Trophoblast cell (in vitro differentiated cells and primary cell): Measurements from ENCODE around the gene AMOTL2.
A peak's percentile ranks its signal among the peaks of the same experiment; 100 is the strongest.

ENCODE experiments used
- DNase-seq, 2 donors: peaks; one replicate each; pipeline ENCODE4 v3.0.0-alpha.2; 2016
- H2AFZ ChIP-seq: 2 replicates; pipeline ENCODE4 v1.6.1; 2013; ENCODE audit warnings: low read length, moderate library complexity, mild to moderate bottlenecking; ENCODE audit not compliant: insufficient read depth, poor library complexity
- H2AK5ac ChIP-seq: 2 replicates; pipeline ENCODE4 v1.6.1; 2013; ENCODE audit warnings: mild to moderate bottlenecking, low read length
- H2BK120ac ChIP-seq: 2 replicates; pipeline ENCODE4 v1.6.1; 2013; ENCODE audit warnings: low read length, mild to moderate bottlenecking, moderate library complexity; ENCODE audit not compliant: insufficient read depth, poor library complexity
- H2BK12ac ChIP-seq: 2 replicates; pipeline ENCODE4 v1.6.1; 2013; ENCODE audit warnings: mild to moderate bottlenecking, low read length, moderate library complexity
- H2BK5ac ChIP-seq: 2 replicates; pipeline ENCODE4 v1.6.1; 2013; ENCODE audit warnings: low read length, low read depth, moderate library complexity, mild to moderate bottlenecking; ENCODE audit not compliant: poor library complexity
- H3K14ac ChIP-seq: 2 replicates; pipeline ENCODE4 v1.6.1; 2013; ENCODE audit warnings: mild to moderate bottlenecking, low read length
- H3K18ac ChIP-seq: 2 replicates; pipeline ENCODE4 v1.6.1; 2013; ENCODE audit warnings: mild to moderate bottlenecking, low read length
- H3K23ac ChIP-seq: 2 replicates; pipeline ENCODE4 v1.6.1; 2013; ENCODE audit warnings: low read length
- H3K27ac ChIP-seq: 2 replicates; pipeline ENCODE4 v1.5.1; 2013; ENCODE audit warnings: low read depth, mild to moderate bottlenecking, inconsistent platforms, low read length, moderate library complexity
- H3K27me3 ChIP-seq: 2 replicates; pipeline ENCODE4 v1.6.1; 2013; ENCODE audit warnings: inconsistent platforms, mild to moderate bottlenecking, low read length, moderate library complexity; ENCODE audit not compliant: insufficient read depth
- H3K36me3 ChIP-seq, 2 experiments: 1 replicate in 1 of 2; 2 replicates in 1 of 2; pipeline ENCODE4 v1.6.1; 2013; ENCODE audit warnings: low read length in 2 of 2, mild to moderate bottlenecking in 2 of 2, moderate library complexity in 1 of 2; ENCODE audit not compliant: insufficient read depth in 2 of 2, control insufficient read depth in 1 of 2
- H3K4ac ChIP-seq: 2 replicates; pipeline ENCODE4 v1.6.1; 2013; ENCODE audit warnings: low read depth, mild to moderate bottlenecking, low read length, moderate library complexity
- H3K4me1 ChIP-seq, 2 experiments: 1 replicate in 1 of 2; 2 replicates in 1 of 2; pipeline ENCODE4 v1.6.1; 2013; ENCODE audit warnings: low read length in 2 of 2, mild to moderate bottlenecking in 2 of 2, moderate library complexity in 1 of 2; ENCODE audit not compliant: insufficient read depth in 2 of 2, control insufficient read depth in 1 of 2
- H3K4me2 ChIP-seq: 2 replicates; pipeline ENCODE4 v1.6.1; 2013; ENCODE audit warnings: inconsistent platforms, mild to moderate bottlenecking, low read length, moderate library complexity
- H3K4me3 ChIP-seq: 2 replicates; pipeline ENCODE4 v1.5.1; 2013; ENCODE audit warnings: mild to moderate bottlenecking, low read depth, low read length, inconsistent platforms
- H3K79me1 ChIP-seq: one replicate; pipeline ENCODE4 v1.6.1; 2013; ENCODE audit warnings: low read length
- H3K79me2 ChIP-seq: 2 replicates; pipeline ENCODE4 v1.6.1; 2013; ENCODE audit warnings: low read length, mild to moderate bottlenecking; ENCODE audit not compliant: control insufficient read depth, insufficient read depth, poor library complexity
- H3K9ac ChIP-seq: 2 replicates; pipeline ENCODE4 v1.6.1; 2013; ENCODE audit warnings: mild to moderate bottlenecking, low read length
- H3K9me3 ChIP-seq: 2 replicates; pipeline ENCODE4 v1.6.1; 2013; ENCODE audit warnings: low read depth, mild to moderate bottlenecking, control low read depth, inconsistent platforms, low read length; ENCODE audit not compliant: insufficient read depth
- H4K12ac ChIP-seq: 2 replicates; pipeline ENCODE4 v1.6.1; 2013; ENCODE audit warnings: low read depth, mild to moderate bottlenecking, low read length, moderate library complexity
- H4K8ac ChIP-seq: 2 replicates; pipeline ENCODE4 v1.6.1; 2013; ENCODE audit warnings: low read depth, mild to moderate bottlenecking, low read length, moderate library complexity
- H4K91ac ChIP-seq: one replicate; pipeline ENCODE4 v1.6.1; 2013; ENCODE audit warnings: low read depth, mild to moderate bottlenecking, low read length, moderate library complexity
- WGBS: extraction: QIAGEN DNeasy Blood & Tissue Kit; methylation state at CpG from one replicate; pipeline ENCODE4 v1.1.7; 2013; ENCODE audit warnings: missing lambda C conversion rate; ENCODE audit not compliant: insufficient read length, insufficient coverage; ENCODE audit errors: extremely low coverage; 5-methylcytosine and 5-hydroxymethylcytosine counted together

The AMOTL2 gene

DNA sequence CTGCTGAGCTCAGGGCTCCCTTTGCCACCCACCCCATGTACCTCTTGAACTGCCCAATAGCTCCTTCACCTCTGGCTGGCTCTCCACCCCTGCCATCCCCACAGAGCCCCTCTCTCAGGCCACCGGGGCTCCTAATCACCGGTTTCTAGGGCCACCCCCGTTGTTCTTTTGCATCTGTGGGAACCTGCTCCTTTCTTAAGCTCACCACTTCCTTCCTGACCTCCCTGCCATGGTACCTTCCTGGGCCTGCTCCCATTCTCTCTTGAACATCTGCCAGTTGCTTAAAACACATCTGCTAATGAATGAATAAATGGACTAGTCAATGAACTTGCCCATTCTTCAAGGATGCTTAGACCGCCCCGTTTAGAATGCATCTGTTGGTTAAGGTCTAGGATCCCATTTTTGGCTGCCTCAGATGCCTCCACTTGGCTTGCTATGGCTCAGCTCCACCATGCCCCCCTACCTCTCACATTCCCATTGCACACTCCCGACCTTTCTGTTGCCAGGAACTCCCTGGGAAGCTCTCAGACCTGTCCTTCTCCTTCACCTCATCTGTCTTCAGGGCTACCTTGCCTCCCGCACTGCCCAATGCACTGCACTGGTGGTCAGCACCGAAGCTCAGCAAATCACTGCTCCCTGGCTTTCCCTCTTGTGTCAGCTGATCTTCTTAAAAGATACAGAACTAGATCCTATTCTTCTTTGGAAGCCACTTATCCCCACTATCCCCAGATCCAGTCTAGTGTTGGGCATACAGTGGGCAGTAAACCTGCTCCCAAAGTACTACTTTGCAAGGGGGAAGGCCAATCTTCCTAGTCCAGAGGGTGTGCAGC, 9.1 kb downstream of the AMOTL2 start:
- H2AK5ac ChIP-seq, result no peak overlapping the region
- H3K27me3 ChIP-seq, result no peaks in the 10 kb centered on the region
- peak overlapping the region; percentile 17 for H4K8ac ChIP-seq
- no peak overlapping the region for H3K4ac ChIP-seq
- H2AFZ ChIP-seq, result no peak overlapping the region
- H3K4me3 ChIP-seq, result no peak overlapping the region
- H4K91ac ChIP-seq, result peak overlapping the region; percentile 20
- WGBS, result no CpG with 5 or more reads among the region's 8 CpGs
- no peak for DNase-seq
- H3K14ac ChIP-seq, result peak overlapping the region; percentile 32
- peak overlapping the region; percentile 15 for H2BK12ac ChIP-seq
- H3K4me1 ChIP-seq, result peaks cover 50 to 73% of the 10 kb centered on the region in 2 experiments
- H3K36me3 ChIP-seq, result peaks cover 87 to 94% of the 10 kb centered on the region in 2 experiments
- peaks cover 56% of the 10 kb centered on the region for H3K79me1 ChIP-seq
- H3K23ac ChIP-seq, result no peak overlapping the region
- no peak overlapping the region for H2BK120ac ChIP-seq
- peak overlapping the region; percentile 52 for H3K18ac ChIP-seq
- H2BK5ac ChIP-seq, result peak overlapping the region; percentile 5
- peaks cover 10% of the 10 kb centered on the region for H3K79me2 ChIP-seq
- H3K4me2 ChIP-seq, result no peak overlapping the region
- no peak overlapping the region for H4K12ac ChIP-seq
- peak overlapping the region; percentile 78 for H3K27ac ChIP-seq
- H3K9me3 ChIP-seq, result no peaks in the 10 kb centered on the region
- H3K9ac ChIP-seq, result no peak overlapping the region

DNA sequence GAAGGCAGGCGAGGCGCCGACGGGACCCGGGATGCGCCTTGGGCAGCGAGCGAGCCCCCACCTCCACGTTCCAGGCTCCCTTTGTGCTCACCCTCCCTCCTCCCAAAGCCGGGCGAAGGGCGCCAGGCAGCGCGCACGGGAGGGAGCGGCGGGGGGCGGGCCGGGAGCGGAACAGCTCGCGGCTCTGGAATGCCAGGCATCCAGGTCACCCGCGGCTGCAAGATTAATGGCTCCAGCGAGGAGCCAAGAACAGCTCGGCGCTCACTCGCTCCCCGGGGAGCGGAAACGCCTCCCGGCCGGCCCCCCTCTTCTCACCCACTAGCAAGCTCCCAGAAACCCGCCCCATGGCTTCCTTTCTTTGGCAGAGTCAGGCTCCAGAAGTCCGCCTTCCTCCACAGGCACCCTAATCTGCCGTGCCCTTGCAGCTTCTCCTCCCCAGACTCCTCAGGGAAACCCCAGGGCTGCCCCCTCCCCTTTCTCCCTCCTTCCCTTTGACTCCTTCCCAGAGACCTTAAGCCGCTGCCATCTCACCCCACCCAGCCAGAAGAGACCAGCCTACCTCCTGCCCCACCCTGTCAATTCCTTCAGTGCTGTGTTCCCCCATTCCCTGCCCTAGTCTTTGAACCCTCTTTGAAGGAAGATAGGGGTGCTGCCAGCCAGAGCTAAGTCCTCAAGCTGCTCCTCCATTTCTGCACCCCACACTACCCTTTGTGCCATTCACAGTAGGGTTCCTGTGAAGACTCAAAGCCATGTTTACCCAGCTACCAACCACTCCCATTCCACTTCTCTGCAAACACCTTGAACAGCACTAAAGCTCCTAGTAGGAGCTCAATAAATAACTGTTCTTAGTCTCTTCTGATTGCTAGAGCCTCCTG, 9.9 kb downstream of the AMOTL2 start:
- WGBS, result no CpG with 5 or more reads among the region's 37 CpGs
- peaks cover 88 to 94% of the 10 kb centered on the region in 2 experiments for H3K36me3 ChIP-seq
- peaks cover 8% of the 10 kb centered on the region for H3K79me2 ChIP-seq
- peak; percentile 81 to 84 for DNase-seq
- H2AFZ ChIP-seq, result peak overlapping the region; percentile 17
- no peak overlapping the region for H3K9ac ChIP-seq
- H3K18ac ChIP-seq, result peak overlapping the region; percentile 52
- peak overlapping the region; percentile 79 for H4K8ac ChIP-seq
- peak overlapping the region; percentile 80 for H3K4ac ChIP-seq
- H2BK120ac ChIP-seq, result peak overlapping the region; percentile 82
- no peaks in the 10 kb centered on the region for H3K27me3 ChIP-seq
- H3K9me3 ChIP-seq, result no peaks in the 10 kb centered on the region
- H3K4me2 ChIP-seq, result peak overlapping the region; percentile 41
- peak overlapping the region; percentile 34 for H3K14ac ChIP-seq
- H2AK5ac ChIP-seq, result peak overlapping the region; percentile 36
- H2BK12ac ChIP-seq, result peak overlapping the region; percentile 37
- peak overlapping the region; percentile 97 for H3K27ac ChIP-seq
- H2BK5ac ChIP-seq, result peak overlapping the region; percentile 88
- H3K4me1 ChIP-seq, result peaks cover 51 to 74% of the 10 kb centered on the region in 2 experiments
- H3K23ac ChIP-seq, result no peak overlapping the region
- H3K4me3 ChIP-seq, result no peak overlapping the region
- H4K12ac ChIP-seq, result peak overlapping the region; percentile 26
- peak overlapping the region; percentile 84 for H4K91ac ChIP-seq
- peaks cover 49% of the 10 kb centered on the region for H3K79me1 ChIP-seq

DNA sequence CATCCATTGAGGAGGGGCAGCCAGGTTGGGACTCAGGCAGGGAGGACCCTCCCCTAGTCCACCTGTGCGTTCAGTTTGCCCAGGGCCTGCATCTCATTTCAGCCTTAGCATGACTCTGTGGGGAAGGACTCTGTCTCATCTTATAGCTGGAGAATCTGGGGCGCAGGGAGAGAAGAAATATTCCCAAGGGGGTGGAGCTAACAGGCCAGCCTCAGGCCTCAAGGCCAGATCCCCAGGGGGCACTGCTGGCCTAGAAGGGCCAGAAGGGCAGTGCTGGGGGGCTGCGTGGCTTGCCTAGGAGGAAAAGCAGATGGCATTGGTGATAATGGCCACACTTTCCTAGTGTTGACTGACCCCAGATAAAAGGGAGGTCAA, 10.9 kb downstream of the AMOTL2 start:
- no CpG with 5 or more reads among the region's 3 CpGs for whole genome bisulfite sequencing
- H3K9me3 ChIP-seq, result no peaks in the 10 kb centered on the region
- H3K4me3 ChIP-seq, result no peak overlapping the region
- H3K27ac ChIP-seq, result peak overlapping the region; percentile 97
- H3K4me1 ChIP-seq, result peaks cover 48 to 73% of the 10 kb centered on the region in 2 experiments
- H2AFZ ChIP-seq, result no peak overlapping the region
- peak overlapping the region; percentile 2 for H3K9ac ChIP-seq
- H4K12ac ChIP-seq, result no peak overlapping the region
- peak overlapping the region; percentile 79 for H4K8ac ChIP-seq
- no peak overlapping the region for H2AK5ac ChIP-seq
- H3K18ac ChIP-seq, result peak overlapping the region; percentile 52
- no peaks in the 10 kb centered on the region for H3K27me3 ChIP-seq
- H4K91ac ChIP-seq, result peak overlapping the region; percentile 84
- H2BK120ac ChIP-seq, result peak overlapping the region; percentile 82
- no peak for DNase-seq
- H3K4ac ChIP-seq, result peak overlapping the region; percentile 80
- H3K36me3 ChIP-seq, result peaks cover 86 to 94% of the 10 kb centered on the region in 2 experiments
- H3K14ac ChIP-seq, result peak overlapping the region; percentile 25
- peak overlapping the region; percentile 88 for H2BK5ac ChIP-seq
- H2BK12ac ChIP-seq, result peak overlapping the region; percentile 37
- peak overlapping the region; percentile 41 for H3K4me2 ChIP-seq
- peaks cover 5% of the 10 kb centered on the region for H3K79me2 ChIP-seq
- H3K79me1 ChIP-seq, result peaks cover 49% of the 10 kb centered on the region
- no peak overlapping the region for H3K23ac ChIP-seq

DNA sequence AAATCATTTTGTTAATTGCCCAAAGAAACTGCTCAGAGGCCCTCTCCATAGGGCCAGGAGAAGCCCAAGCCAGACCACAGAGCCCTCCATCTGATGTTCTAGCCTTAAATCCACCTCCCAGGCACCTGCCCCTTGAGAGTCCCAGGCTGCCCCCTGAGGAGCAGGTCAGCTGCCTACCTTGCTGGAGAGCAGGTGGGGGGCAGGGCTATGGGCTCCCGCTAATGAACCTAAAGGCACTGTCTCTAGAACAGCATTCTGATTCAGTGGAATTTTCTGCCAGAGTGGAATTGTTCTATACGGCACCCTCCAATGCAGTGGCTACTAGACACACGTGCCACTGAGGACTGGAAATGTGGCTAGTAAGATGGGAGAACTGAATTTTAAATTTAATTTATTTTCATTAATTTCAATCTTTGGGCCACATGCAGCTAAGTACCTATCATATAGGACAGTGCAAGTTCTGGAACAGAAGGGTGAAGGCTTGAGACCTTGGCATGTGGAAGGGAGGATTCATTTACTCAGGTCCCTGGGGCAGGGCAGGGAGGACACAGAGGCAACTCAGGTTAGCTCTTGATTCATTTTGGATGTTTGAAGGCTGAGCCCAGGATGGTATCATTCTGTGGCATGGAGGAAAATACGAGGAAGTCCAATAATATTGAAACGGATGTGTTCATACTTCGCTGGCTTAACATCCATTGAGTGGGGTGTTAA, 11.4 kb downstream of the AMOTL2 start:
- no peak overlapping the region for H3K4me2 ChIP-seq
- peaks cover 49 to 75% of the 10 kb centered on the region in 2 experiments for H3K4me1 ChIP-seq
- H3K79me1 ChIP-seq, result peaks cover 51% of the 10 kb centered on the region
- no peak overlapping the region for H4K12ac ChIP-seq
- H3K4me3 ChIP-seq, result no peak overlapping the region
- H3K36me3 ChIP-seq, result peaks cover 84 to 91% of the 10 kb centered on the region in 2 experiments
- H2AK5ac ChIP-seq, result peak overlapping the region; percentile 13
- peak overlapping the region; percentile 84 for H4K91ac ChIP-seq
- peak overlapping the region; percentile 79 for H4K8ac ChIP-seq
- H3K4ac ChIP-seq, result peak overlapping the region; percentile 80
- H3K23ac ChIP-seq, result no peak overlapping the region
- peak overlapping the region; percentile 25 for H3K14ac ChIP-seq
- H3K18ac ChIP-seq, result peak overlapping the region; percentile 52
- H3K9me3 ChIP-seq, result no peaks in the 10 kb centered on the region
- peak overlapping the region; percentile 82 for H2BK120ac ChIP-seq
- no peak for DNase-seq
- H3K27ac ChIP-seq, result peak overlapping the region; percentile 97
- H2BK12ac ChIP-seq, result peak overlapping the region; percentile 37
- no peaks in the 10 kb centered on the region for H3K27me3 ChIP-seq
- H2AFZ ChIP-seq, result no peak overlapping the region
- no CpG with 5 or more reads among the region's 6 CpGs for WGBS
- H3K9ac ChIP-seq, result peak overlapping the region; percentile 2
- peaks cover 7% of the 10 kb centered on the region for H3K79me2 ChIP-seq
- H2BK5ac ChIP-seq, result peak overlapping the region; percentile 88
